ENCODE data around the gene LRRC4C.

- TF ChIP-seq CTCF (IDR thresholded peaks at IDR 0.05) (no peak), POLR2A (IDR thresholded peaks at IDR 0.05) (no peak)
These were observed 1240.1 kb downstream of the LRRC4C start for GRCh38 chr11:40219401-40219800.

All from heart left ventricle (tissue), 13 donors.